ENCODE data around the gene PRKD1. TPM values are rescaled to one million over a fixed set of nuclear protein-coding genes. Genes with fewer than 3 reads are reported as not detected.

Gene PRKD1
- total and polyA plus RNA-seq, 2 donors (not counting 1 experiment from before 2014, with no cell fraction given) = 20.1 to 26.2 TPM

DNA sequence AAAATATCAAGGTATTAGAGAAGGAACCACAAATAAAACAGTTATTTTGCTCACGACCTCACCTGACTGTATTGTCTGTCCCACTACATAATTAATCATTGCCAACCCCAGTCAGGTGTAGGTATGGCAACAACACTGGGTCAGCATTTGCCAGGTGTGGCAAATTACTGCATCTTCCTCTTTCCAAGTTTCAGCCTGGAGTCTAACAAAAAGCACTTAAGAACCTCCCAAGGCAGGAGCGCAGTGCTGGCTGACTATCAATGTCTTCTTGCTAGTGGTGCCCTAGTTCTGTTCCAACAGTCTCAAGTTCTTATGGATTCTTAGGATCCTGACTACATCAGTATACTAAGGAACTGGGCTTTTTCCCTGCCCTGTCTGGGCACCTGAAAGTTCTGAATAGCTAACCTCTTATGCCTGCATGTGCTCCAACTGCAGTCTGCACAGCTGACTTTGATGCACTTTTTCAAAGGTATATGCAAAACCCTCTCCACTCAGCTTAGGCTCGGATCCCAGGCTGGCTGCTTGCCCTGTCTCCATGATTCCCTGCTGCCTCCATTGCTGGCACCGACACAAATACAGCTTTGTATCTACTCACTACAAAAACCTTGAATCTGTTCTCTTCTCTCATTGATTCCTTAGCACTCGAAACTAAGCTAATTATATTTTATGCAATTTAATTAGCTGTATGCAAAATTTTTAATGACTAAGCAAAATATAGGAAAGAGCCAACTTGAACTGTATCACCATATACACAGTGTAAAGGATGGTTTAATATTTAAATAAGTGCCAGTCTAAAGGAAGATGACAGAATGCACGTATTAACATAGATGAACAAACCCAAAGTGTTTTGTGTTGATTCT lies 113.3 kb downstream of the PRKD1 start:
- H3K4me2 ChIP-seq (ENCODE audit: extremely low read depth, insufficient read depth, low read length) = no peak overlapping the region
- DNase-seq (ENCODE audit: low read depth in 2 of 2) = peak; percentile 42 to 70
- H3K4me3 ChIP-seq (replicated peaks in 1 of 4; ENCODE audit: control extremely low read depth in 1 of 4, insufficient read depth in 1 of 4, low read depth in 3 of 4, low read length in 4 of 4) = no peak overlapping the region
- H3K9me3 ChIP-seq (ENCODE audit: control insufficient read depth, insufficient read depth, low read depth, low read length) = no peaks in the 10 kb centered on the region
- H3K36me3 ChIP-seq (ENCODE audit: control insufficient read depth, insufficient read depth, low read length) = no peaks in the 10 kb centered on the region
- H4K20me1 ChIP-seq (ENCODE audit: control insufficient read depth, extremely low read depth, insufficient read depth, low read length) = no peaks in the 10 kb centered on the region
- H3K79me2 ChIP-seq (ENCODE audit: control insufficient read depth, insufficient read depth, low read length) = no peaks in the 10 kb centered on the region
- H3K27me3 ChIP-seq (ENCODE audit: control insufficient read depth, insufficient read depth, low read length) = no peaks in the 10 kb centered on the region
- no peak overlapping the region for H3K27ac ChIP-seq (ENCODE audit: insufficient read depth, low read length)
- H3K4me1 ChIP-seq (ENCODE audit: control insufficient read depth, extremely low read depth, insufficient read depth, low read length) = no peaks in the 10 kb centered on the region
- no peak overlapping the region for H3K9ac ChIP-seq (ENCODE audit: insufficient read depth, low read length)
- TF ChIP-seq EZH2 (IDR thresholded peaks at IDR 0.05; ENCODE audit: low read length, missing control alignments) (no peak), CTCF (conservative IDR thresholded peaks at IDR 0.05 in 1 of 2, IDR thresholded peaks at IDR 0.05 in 1 of 2; ENCODE audit: low read depth in 1 of 2, low read length in 2 of 2) (no peak)
- no peak overlapping the region for H2AFZ ChIP-seq (ENCODE audit: low read length)

DNA sequence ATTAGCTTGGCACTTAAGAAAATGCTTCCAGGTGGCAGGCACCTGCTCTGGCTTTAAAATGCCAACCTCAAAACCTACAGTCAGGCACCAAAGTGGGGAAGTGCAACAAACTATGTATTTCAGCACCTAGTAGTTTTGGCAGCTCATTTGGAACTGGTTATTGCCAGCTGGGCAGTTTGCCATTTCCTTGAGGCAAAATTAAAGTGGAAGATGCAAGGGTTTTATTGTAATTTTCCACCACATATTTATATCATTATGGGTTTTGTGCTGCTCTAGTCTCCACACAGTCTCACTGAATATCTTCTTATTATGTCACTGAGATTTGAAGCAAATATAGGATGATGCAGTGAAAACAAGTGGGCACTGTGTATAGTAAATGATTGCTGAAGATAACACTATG lies 117.0 kb downstream of the PRKD1 start:
- H3K79me2 ChIP-seq (ENCODE audit: control insufficient read depth, insufficient read depth, low read length) = no peaks in the 10 kb centered on the region
- H3K4me1 ChIP-seq (ENCODE audit: control insufficient read depth, extremely low read depth, insufficient read depth, low read length) = no peaks in the 10 kb centered on the region
- no peaks in the 10 kb centered on the region for H4K20me1 ChIP-seq (ENCODE audit: control insufficient read depth, extremely low read depth, insufficient read depth, low read length)
- H3K4me2 ChIP-seq (ENCODE audit: extremely low read depth, insufficient read depth, low read length) = no peak overlapping the region
- no peak overlapping the region for H3K4me3 ChIP-seq (replicated peaks in 1 of 4; ENCODE audit: control extremely low read depth in 1 of 4, insufficient read depth in 1 of 4, low read depth in 3 of 4, low read length in 4 of 4)
- no peak overlapping the region for H3K9ac ChIP-seq (ENCODE audit: insufficient read depth, low read length)
- no peaks in the 10 kb centered on the region for H3K27me3 ChIP-seq (ENCODE audit: control insufficient read depth, insufficient read depth, low read length)
- no peaks in the 10 kb centered on the region for H3K36me3 ChIP-seq (ENCODE audit: control insufficient read depth, insufficient read depth, low read length)
- TF ChIP-seq EZH2 (IDR thresholded peaks at IDR 0.05; ENCODE audit: low read length, missing control alignments) (no peak), CTCF (conservative IDR thresholded peaks at IDR 0.05 in 1 of 2, IDR thresholded peaks at IDR 0.05 in 1 of 2; ENCODE audit: low read depth in 1 of 2, low read length in 2 of 2) (no peak)
- DNase-seq (ENCODE audit: low read depth in 2 of 2) = peak; percentile 25 to 33
- no peak overlapping the region for H3K27ac ChIP-seq (ENCODE audit: insufficient read depth, low read length)
- no peak overlapping the region for H2AFZ ChIP-seq (ENCODE audit: low read length)
- H3K9me3 ChIP-seq (ENCODE audit: control insufficient read depth, insufficient read depth, low read depth, low read length) = no peaks in the 10 kb centered on the region

DNA sequence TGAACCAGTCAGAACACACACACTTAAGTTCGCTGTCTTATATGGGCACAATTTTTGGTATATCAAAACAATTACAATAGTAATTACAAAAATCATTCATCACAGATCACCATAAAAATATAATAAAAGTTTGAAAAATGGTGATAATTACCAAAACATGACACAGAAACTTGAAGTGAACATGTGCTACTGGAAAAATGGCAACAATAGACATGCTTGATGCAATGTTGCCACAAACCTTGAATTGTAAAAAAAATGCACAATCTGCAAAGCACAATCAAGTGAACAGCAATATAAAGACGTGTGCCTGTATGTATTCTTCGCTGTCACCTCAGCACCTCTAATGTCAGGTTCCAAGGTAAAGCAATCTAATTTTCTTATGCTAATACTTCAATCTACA lies 117.6 kb downstream of the PRKD1 start:
- Histone ChIP-seq H3K79me2 (ENCODE audit: control insufficient read depth, insufficient read depth, low read length) (no peaks in the 10 kb centered on the region), H3K36me3 (ENCODE audit: control insufficient read depth, insufficient read depth, low read length) (no peaks in the 10 kb centered on the region), H3K4me2 (ENCODE audit: extremely low read depth, insufficient read depth, low read length) (no peak overlapping the region), H4K20me1 (ENCODE audit: control insufficient read depth, extremely low read depth, insufficient read depth, low read length) (no peaks in the 10 kb centered on the region), H3K4me3 (replicated peaks in 1 of 4; ENCODE audit: control extremely low read depth in 1 of 4, insufficient read depth in 1 of 4, low read depth in 3 of 4, low read length in 4 of 4) (no peak overlapping the region), H3K27ac (ENCODE audit: insufficient read depth, low read length) (no peak overlapping the region), H2AFZ (ENCODE audit: low read length) (no peak overlapping the region), H3K9ac (ENCODE audit: insufficient read depth, low read length) (no peak overlapping the region), H3K27me3 (ENCODE audit: control insufficient read depth, insufficient read depth, low read length) (no peaks in the 10 kb centered on the region), H3K9me3 (ENCODE audit: control insufficient read depth, insufficient read depth, low read depth, low read length) (no peaks in the 10 kb centered on the region), H3K4me1 (ENCODE audit: control insufficient read depth, extremely low read depth, insufficient read depth, low read length) (no peaks in the 10 kb centered on the region)
- no peak for TF ChIP-seq CTCF (conservative IDR thresholded peaks at IDR 0.05 in 1 of 2, IDR thresholded peaks at IDR 0.05 in 1 of 2; ENCODE audit: low read depth in 1 of 2, low read length in 2 of 2)
- no peak for TF ChIP-seq EZH2 (IDR thresholded peaks at IDR 0.05; ENCODE audit: low read length, missing control alignments)
- DNase-seq (ENCODE audit: low read depth in 2 of 2) = no peak
